Fibroblast of the aortic adventitia (primary cell): ENCODE data around the gene MYLK. TPM values are rescaled to one million over a fixed set of nuclear protein-coding genes. Genes with fewer than 3 reads are reported as not detected.

ENCODE experiments used
- DNase-seq: peaks from one replicate; pipeline ENCODE4 v3.0.0-alpha.2; 2010; ENCODE audit warnings: low read depth
- H3K4me3 ChIP-seq: 2 replicates; pipeline ENCODE4 v1.5.1; 2011; ENCODE audit warnings: low read depth, mild to moderate bottlenecking, control low read depth, low read length, moderate library complexity
- CTCF ChIP-seq: IDR thresholded peaks from 2 replicates; pipeline ENCODE4 v1.5.1; 2011; ENCODE audit warnings: mild to moderate bottlenecking, low read length, control low read depth, inconsistent platforms; ENCODE audit not compliant: insufficient read depth
- total RNA-seq: library from RNA; depleted of rRNA; stranded (reverse); fragments of >200 nt; gene quantifications from 2 replicates; pipeline ENCODE4 v1.2.3, GENCODE V29; 2012; ENCODE audit warnings: low replicate concordance

The MYLK gene
- total RNA-seq, 1 donor, result 74.7 TPM

- H3K4me3 ChIP-seq, result no peak overlapping the region
- no peak for TF ChIP-seq CTCF
- no peak for DNase-seq
These were observed 189.6 kb downstream of the MYLK start for GRCh38 chr3:123694366-123695087.

DNA sequence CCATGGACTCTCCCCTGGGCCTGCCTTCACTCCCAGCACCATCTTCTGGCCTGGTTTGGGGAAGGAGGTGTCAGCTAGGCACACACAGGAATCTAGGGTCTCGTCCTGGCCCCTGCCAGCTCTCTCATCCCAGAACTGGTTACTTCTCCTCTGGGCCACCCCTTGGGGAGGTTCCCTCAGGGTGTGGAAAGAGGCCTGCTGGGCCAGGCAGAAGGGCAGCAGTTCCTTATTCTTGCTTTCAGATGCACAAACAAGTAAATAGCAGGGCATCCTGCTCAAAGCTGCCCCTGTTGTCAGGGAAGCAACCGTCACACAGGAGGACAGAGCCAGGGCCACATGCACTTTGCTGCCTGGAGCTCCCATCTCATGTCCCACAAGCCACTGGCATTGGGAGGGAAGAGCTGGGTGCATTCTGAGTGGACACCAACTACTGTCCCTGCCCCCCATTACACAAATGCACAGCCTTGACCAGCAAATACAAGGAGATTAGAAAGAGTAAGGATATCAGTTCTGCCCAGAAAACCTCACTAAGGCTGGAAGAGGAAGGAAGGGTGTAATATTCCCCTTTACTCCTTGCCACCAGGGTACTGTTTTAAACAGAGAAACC is 190.4 kb downstream of the MYLK start:
- no peak for DNase-seq
- TF ChIP-seq CTCF, result no peak

GRCh38 chr3:123692671-123693070 is 191.5 kb downstream of the MYLK start:
- no peak overlapping the region for H3K4me3 ChIP-seq
- no peak for TF ChIP-seq CTCF
- no peak for DNase-seq

More for the DNA sequence above, 190.4 kb downstream of the MYLK start:
- no peak overlapping the region for H3K4me3 ChIP-seq

GRCh38 chr3:123692041-123692440 is 192.1 kb downstream of the MYLK start:
- TF ChIP-seq CTCF, result no peak
- H3K4me3 ChIP-seq, result no peak overlapping the region
- DNase-seq, result no peak

DNA sequence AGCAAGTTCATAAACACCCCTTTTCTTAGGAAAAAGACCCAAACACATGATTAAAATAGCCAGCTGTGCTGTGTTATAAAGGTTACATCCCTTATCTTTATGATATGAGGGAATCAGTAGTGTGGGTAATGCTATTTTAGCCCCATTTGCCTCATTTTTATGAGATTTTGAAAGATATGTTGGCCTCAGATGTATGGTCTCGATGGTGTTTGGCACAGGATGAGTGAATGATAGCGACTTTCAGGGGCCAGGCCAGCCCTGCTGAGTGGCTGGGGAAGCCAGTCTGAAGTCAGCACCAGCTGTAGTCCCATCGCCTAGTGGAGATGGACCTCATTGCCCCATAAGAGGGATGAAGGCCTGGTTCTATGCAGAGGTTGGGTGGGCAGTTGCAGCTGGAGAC is 194.3 kb downstream of the MYLK start:
- H3K4me3 ChIP-seq, result no peak overlapping the region
- DNase-seq, result no peak
- no peak for TF ChIP-seq CTCF

- peak; percentile 90 for DNase-seq
- TF ChIP-seq CTCF, result no peak
- no peak overlapping the region for H3K4me3 ChIP-seq
These were observed 195.8 kb downstream of the MYLK start for GRCh38 chr3:123688241-123688747.

DNA sequence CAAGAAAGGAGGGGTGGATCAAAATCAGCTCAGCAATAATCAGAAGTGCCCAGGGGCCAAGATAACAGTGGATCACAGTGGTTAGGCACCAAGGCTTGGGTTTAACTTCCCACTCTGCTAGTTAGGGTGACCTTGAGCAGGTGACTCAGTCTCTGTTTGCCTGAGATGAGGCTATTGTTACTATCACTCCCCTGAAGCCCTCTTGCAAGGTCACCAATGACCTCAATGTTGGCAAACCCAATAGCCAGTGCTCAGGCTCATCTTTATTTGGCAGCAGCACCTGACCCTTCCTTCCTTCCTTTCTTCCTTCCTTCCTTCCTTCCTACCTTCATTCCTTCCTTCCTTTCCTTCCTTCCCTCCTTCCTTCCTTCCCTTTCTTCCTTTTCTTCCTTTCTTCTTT is 196.8 kb downstream of the MYLK start:
- no peak for DNase-seq
- H3K4me3 ChIP-seq, result no peak overlapping the region
- no peak for TF ChIP-seq CTCF
